Neural cell (in vitro differentiated cells): Measurements from ENCODE around the gene UGGT2. TPM values are rescaled to one million over a fixed set of nuclear protein-coding genes. Genes with fewer than 3 reads are reported as not detected.

Experiments used
- H2AFZ ChIP-seq: fragments of 200-600, 300-800 bp; sonication (generic), shearing (Covaris generic); 2 replicates; pipeline ENCODE4 v1.6.0; 2014; ENCODE audit warnings: low read depth, mild to moderate bottlenecking, antibody characterized with exemption, low read length, moderate library complexity
- H3F3A ChIP-seq: fragments of 200-600 bp; shearing (Covaris generic); 2 replicates; pipeline ENCODE4 v1.6.1; 2016; ENCODE audit warnings: mild to moderate bottlenecking, moderate library complexity, mixed read lengths, antibody characterized with exemption, low read length; ENCODE audit not compliant: insufficient read depth, poor library complexity, severe bottlenecking
- H3K27ac ChIP-seq: fragments of 200-600, 300-800 bp; sonication (generic), shearing (Covaris generic); 2 replicates; pipeline ENCODE4 v1.5.1; 2014; ENCODE audit warnings: mild to moderate bottlenecking, low read length, moderate library complexity
- H3K27me3 ChIP-seq: fragments of 300-800, 200-600 bp; sonication (generic), shearing (Covaris generic); 2 replicates; pipeline ENCODE4 v1.6.0; 2014; ENCODE audit warnings: mild to moderate bottlenecking, low read depth, low read length, moderate library complexity; ENCODE audit not compliant: insufficient read depth
- H3K36me3 ChIP-seq: fragments of 300-800, 200-600 bp; sonication (generic), shearing (Covaris generic); 2 replicates; pipeline ENCODE4 v1.5.1; 2014; ENCODE audit warnings: mild to moderate bottlenecking, antibody characterized with exemption, low read length, moderate library complexity; ENCODE audit not compliant: insufficient read depth
- H3K4me2 ChIP-seq: fragments of 300-800, 200-600 bp; sonication (generic), shearing (Covaris generic); 2 replicates; pipeline ENCODE4 v1.6.0; 2014; ENCODE audit warnings: mild to moderate bottlenecking, low read length
- H3K4me3 ChIP-seq: fragments of 300-800, 200-600 bp; sonication (generic), shearing (Covaris generic); 2 replicates; pipeline ENCODE4 v1.5.1; 2014; ENCODE audit warnings: mild to moderate bottlenecking, low read length, moderate library complexity
- H3K79me2 ChIP-seq: fragments of 200-600 bp; shearing (Covaris generic); replicated peaks from 2 replicates; pipeline ENCODE4 v1.6.0; 2014; ENCODE audit warnings: mild to moderate bottlenecking, low read length, moderate library complexity; ENCODE audit not compliant: insufficient read depth
- H3K9ac ChIP-seq: fragments of 300-800, 200-600 bp; sonication (generic), shearing (Covaris generic); 2 replicates; pipeline ENCODE4 v1.6.1; 2016; ENCODE audit warnings: mild to moderate bottlenecking, low read length, mixed read lengths
- H3K9me2 ChIP-seq: fragments of 200-600 bp; shearing (Covaris generic); 2 replicates; pipeline ENCODE4 v1.6.1; 2016; ENCODE audit warnings: mild to moderate bottlenecking, low read length, mixed read lengths; ENCODE audit not compliant: insufficient read depth
- H3K9me3 ChIP-seq: fragments of 200-600, 300-800 bp; sonication (generic), shearing (Covaris generic); 2 replicates; pipeline ENCODE4 v1.6.1; 2016; ENCODE audit warnings: mild to moderate bottlenecking, mixed run types, low read length, moderate library complexity, mixed read lengths
- H4K20me1 ChIP-seq: fragments of 200-600 bp; shearing (Covaris generic); 2 replicates; pipeline ENCODE4 v1.6.1; 2016; ENCODE audit warnings: mild to moderate bottlenecking, mixed run types; ENCODE audit not compliant: insufficient read depth
- EP300 ChIP-seq: fragments of 450-650 bp; conservative IDR thresholded peaks from 2 replicates; pipeline ENCODE4 v1.6.1; 2014; ENCODE audit warnings: antibody characterized with exemption, mild to moderate bottlenecking, moderate library complexity; ENCODE audit not compliant: poor library complexity, severe bottlenecking
- EZH2 ChIP-seq: fragments of 200-600, 300-800 bp; shearing (Covaris generic), sonication (generic); IDR thresholded peaks from 2 replicates; pipeline ENCODE4 v1.6.1; 2014; ENCODE audit warnings: antibody characterized with exemption, low read length, borderline replicate concordance, mild to moderate bottlenecking; ENCODE audit not compliant: insufficient read depth, poor library complexity, severe bottlenecking
- MXI1 ChIP-seq: fragments of 450-650 bp; conservative IDR thresholded peaks from 2 replicates; pipeline ENCODE4 v1.6.1; 2014; ENCODE audit warnings: antibody characterized with exemption, mild to moderate bottlenecking; ENCODE audit not compliant: poor library complexity, severe bottlenecking
- POLR2AphosphoS5 ChIP-seq: IDR thresholded peaks from 2 replicates; pipeline ENCODE4 v1.6.1; 2012
- RAD21 ChIP-seq: fragments of 450-650 bp; conservative IDR thresholded peaks from 2 replicates; pipeline ENCODE4 v1.6.1; 2014; ENCODE audit warnings: antibody characterized with exemption, mild to moderate bottlenecking, moderate library complexity
- SMC3 ChIP-seq: fragments of 450-650 bp; conservative IDR thresholded peaks from 2 replicates; pipeline ENCODE4 v1.6.1; 2014; ENCODE audit warnings: antibody characterized with exemption, mild to moderate bottlenecking, moderate library complexity; ENCODE audit not compliant: poor library complexity
- TAF1 ChIP-seq: IDR thresholded peaks from 2 replicates; pipeline ENCODE4 v1.6.1; 2012; ENCODE audit warnings: low read depth
- polyA plus RNA-seq: library from polyadenylated mRNA; depleted of rRNA; stranded (reverse); fragments of >200 nt; gene quantifications from 2 replicates; pipeline ENCODE4 v1.2.3, GENCODE V29; 2014
- TF ChIP-seq, protein P1 (sequence below): fragments of 450-650 bp; IDR thresholded peaks from 2 replicates; pipeline ENCODE4 v1.5.1; 2014; ENCODE audit warnings: antibody characterized with exemption, mild to moderate bottlenecking, moderate library complexity; ENCODE audit not compliant: poor library complexity, severe bottlenecking
- TF ChIP-seq, protein P2 (sequence below): IDR thresholded peaks from 2 replicates; pipeline ENCODE4 v1.6.1; 2012; ENCODE audit warnings: borderline replicate concordance

Gene UGGT2
- polyA plus RNA-seq, 1 donor from 2014 or later = 35.3 TPM

DNA sequence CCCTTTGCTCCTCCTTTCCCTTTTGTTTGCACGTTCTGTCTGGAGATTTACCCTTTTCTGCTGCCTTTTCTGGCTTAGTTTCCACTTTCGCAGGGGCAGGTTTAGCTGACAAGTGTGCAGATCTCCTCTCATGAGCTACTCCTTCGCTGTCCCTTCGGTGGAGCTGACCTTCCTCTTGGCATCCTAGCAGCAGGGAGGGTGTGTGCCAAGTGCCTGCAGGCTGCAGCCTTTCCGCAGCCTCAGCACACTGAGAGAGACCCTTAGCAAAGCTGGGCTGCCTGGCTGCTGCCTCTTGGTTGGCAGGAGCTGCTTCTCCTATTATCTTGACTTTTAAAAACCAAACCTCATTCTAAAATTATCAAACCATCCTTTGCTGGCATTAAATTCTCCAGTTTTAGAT is 243.8 kb downstream of the UGGT2 start:
- no peaks in the 10 kb centered on the region for H3K27me3 ChIP-seq
- no peak overlapping the region for H3K9ac ChIP-seq
- H3K9me3 ChIP-seq = peaks cover 2% of the 10 kb centered on the region
- H2AFZ ChIP-seq = no peak overlapping the region
- H4K20me1 ChIP-seq = no peaks in the 10 kb centered on the region
- H3K9me2 ChIP-seq = no peaks in the 10 kb centered on the region
- no peak overlapping the region for H3K4me3 ChIP-seq
- no peak overlapping the region for H3K4me2 ChIP-seq
- TF ChIP-seq RAD21 = no peak
- no peak for TF ChIP-seq POLR2AphosphoS5
- TF ChIP-seq EZH2 = no peak
- no peak for TF ChIP-seq TAF1
- no peak for TF ChIP-seq MXI1
- TF ChIP-seq, protein P1, sequence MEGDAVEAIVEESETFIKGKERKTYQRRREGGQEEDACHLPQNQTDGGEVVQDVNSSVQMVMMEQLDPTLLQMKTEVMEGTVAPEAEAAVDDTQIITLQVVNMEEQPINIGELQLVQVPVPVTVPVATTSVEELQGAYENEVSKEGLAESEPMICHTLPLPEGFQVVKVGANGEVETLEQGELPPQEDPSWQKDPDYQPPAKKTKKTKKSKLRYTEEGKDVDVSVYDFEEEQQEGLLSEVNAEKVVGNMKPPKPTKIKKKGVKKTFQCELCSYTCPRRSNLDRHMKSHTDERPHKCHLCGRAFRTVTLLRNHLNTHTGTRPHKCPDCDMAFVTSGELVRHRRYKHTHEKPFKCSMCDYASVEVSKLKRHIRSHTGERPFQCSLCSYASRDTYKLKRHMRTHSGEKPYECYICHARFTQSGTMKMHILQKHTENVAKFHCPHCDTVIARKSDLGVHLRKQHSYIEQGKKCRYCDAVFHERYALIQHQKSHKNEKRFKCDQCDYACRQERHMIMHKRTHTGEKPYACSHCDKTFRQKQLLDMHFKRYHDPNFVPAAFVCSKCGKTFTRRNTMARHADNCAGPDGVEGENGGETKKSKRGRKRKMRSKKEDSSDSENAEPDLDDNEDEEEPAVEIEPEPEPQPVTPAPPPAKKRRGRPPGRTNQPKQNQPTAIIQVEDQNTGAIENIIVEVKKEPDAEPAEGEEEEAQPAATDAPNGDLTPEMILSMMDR = no peak
- TF ChIP-seq, protein P2, sequence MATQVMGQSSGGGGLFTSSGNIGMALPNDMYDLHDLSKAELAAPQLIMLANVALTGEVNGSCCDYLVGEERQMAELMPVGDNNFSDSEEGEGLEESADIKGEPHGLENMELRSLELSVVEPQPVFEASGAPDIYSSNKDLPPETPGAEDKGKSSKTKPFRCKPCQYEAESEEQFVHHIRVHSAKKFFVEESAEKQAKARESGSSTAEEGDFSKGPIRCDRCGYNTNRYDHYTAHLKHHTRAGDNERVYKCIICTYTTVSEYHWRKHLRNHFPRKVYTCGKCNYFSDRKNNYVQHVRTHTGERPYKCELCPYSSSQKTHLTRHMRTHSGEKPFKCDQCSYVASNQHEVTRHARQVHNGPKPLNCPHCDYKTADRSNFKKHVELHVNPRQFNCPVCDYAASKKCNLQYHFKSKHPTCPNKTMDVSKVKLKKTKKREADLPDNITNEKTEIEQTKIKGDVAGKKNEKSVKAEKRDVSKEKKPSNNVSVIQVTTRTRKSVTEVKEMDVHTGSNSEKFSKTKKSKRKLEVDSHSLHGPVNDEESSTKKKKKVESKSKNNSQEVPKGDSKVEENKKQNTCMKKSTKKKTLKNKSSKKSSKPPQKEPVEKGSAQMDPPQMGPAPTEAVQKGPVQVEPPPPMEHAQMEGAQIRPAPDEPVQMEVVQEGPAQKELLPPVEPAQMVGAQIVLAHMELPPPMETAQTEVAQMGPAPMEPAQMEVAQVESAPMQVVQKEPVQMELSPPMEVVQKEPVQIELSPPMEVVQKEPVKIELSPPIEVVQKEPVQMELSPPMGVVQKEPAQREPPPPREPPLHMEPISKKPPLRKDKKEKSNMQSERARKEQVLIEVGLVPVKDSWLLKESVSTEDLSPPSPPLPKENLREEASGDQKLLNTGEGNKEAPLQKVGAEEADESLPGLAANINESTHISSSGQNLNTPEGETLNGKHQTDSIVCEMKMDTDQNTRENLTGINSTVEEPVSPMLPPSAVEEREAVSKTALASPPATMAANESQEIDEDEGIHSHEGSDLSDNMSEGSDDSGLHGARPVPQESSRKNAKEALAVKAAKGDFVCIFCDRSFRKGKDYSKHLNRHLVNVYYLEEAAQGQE = no peak
- TF ChIP-seq EP300 = no peak
- H3K27ac ChIP-seq = no peak overlapping the region
- H3K79me2 ChIP-seq = no peaks in the 10 kb centered on the region
- H3K36me3 ChIP-seq = no peaks in the 10 kb centered on the region
- no peaks in the 10 kb centered on the region for H3F3A ChIP-seq

DNA sequence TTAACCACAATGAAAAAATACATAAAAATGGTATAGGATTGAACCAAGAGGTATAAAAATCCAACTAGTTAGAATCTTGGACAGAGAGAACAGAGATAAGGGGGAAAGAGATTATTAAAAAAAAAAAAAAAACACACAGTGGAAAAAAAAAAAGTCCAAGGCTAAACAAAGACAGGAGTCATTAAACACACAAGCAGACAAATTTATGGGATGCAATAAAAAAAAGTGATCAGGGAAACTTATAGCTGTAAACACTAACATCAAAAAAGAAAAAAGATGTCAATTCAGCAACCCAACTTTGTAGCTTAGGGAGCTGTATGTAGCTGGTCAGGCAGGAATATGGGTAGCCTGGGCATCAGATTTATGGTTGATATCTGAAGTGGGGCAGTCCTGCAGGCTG is 247.3 kb downstream of the UGGT2 start:
- Histone ChIP-seq H3K27me3 (no peaks in the 10 kb centered on the region), H2AFZ (no peak overlapping the region), H4K20me1 (no peaks in the 10 kb centered on the region), H3K9me3 (peaks cover 2% of the 10 kb centered on the region), H3K4me2 (no peak overlapping the region), H3F3A (no peaks in the 10 kb centered on the region), H3K36me3 (no peaks in the 10 kb centered on the region), H3K9me2 (no peaks in the 10 kb centered on the region), H3K79me2 (no peaks in the 10 kb centered on the region), H3K27ac (no peak overlapping the region), H3K4me3 (no peak overlapping the region), H3K9ac (no peak overlapping the region)
- no peak for TF ChIP-seq EP300
- no peak for TF ChIP-seq SMC3
- TF ChIP-seq, protein P1 = no peak
- TF ChIP-seq POLR2AphosphoS5 = no peak
- TF ChIP-seq, protein P2 = no peak
- TF ChIP-seq MXI1 = no peak
- TF ChIP-seq TAF1 = no peak
